ENCODE measurements around the gene CPLX4.

GRCh38 chr18:59266886-59267502, 51.5 kb downstream of the CPLX4 start:
- TF ChIP-seq, protein P1, sequence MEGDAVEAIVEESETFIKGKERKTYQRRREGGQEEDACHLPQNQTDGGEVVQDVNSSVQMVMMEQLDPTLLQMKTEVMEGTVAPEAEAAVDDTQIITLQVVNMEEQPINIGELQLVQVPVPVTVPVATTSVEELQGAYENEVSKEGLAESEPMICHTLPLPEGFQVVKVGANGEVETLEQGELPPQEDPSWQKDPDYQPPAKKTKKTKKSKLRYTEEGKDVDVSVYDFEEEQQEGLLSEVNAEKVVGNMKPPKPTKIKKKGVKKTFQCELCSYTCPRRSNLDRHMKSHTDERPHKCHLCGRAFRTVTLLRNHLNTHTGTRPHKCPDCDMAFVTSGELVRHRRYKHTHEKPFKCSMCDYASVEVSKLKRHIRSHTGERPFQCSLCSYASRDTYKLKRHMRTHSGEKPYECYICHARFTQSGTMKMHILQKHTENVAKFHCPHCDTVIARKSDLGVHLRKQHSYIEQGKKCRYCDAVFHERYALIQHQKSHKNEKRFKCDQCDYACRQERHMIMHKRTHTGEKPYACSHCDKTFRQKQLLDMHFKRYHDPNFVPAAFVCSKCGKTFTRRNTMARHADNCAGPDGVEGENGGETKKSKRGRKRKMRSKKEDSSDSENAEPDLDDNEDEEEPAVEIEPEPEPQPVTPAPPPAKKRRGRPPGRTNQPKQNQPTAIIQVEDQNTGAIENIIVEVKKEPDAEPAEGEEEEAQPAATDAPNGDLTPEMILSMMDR (IDR thresholded peaks at IDR 0.05): no peak
- TF ChIP-seq ZFX (IDR thresholded peaks at IDR 0.05; ENCODE audit: borderline replicate concordance): no peak
